Measurements from ENCODE around the gene LMNB1.

DNA sequence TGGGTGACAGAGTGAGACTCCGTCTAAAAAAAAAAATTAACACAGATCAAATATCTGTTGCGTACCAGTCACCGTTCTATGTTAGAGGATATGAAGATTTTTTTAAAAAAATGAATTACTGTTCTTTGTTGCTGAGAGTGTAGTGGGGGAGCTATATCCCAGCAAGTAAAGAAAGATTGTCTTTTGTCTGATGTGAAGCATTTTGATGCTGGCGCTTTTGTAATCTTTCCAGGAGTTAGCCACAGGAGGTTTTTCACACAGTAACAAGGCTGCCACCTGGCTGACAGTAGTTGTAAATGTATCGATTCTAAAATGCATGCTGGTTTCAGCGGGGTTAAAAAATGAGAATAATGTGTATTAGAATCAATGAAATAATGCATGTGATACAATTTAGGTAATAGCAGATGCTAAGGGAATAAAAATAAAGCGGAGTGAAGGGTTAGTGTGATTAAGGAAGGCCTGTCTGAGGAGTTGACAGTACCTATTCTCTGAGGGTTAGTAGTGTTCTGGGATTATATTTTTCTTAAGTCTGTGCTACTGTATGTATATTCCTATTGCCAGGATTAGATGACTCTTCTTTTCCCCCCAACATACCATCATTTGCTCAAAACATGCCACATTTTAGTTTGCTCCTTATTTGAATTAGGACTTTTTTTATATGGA lies 3.4 kb downstream of the LMNB1 start:
- TF ChIP-seq, protein P1, sequence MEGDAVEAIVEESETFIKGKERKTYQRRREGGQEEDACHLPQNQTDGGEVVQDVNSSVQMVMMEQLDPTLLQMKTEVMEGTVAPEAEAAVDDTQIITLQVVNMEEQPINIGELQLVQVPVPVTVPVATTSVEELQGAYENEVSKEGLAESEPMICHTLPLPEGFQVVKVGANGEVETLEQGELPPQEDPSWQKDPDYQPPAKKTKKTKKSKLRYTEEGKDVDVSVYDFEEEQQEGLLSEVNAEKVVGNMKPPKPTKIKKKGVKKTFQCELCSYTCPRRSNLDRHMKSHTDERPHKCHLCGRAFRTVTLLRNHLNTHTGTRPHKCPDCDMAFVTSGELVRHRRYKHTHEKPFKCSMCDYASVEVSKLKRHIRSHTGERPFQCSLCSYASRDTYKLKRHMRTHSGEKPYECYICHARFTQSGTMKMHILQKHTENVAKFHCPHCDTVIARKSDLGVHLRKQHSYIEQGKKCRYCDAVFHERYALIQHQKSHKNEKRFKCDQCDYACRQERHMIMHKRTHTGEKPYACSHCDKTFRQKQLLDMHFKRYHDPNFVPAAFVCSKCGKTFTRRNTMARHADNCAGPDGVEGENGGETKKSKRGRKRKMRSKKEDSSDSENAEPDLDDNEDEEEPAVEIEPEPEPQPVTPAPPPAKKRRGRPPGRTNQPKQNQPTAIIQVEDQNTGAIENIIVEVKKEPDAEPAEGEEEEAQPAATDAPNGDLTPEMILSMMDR (tag by site-specific recombination; IDR thresholded peaks at IDR 0.05) = peak; percentile 69
- no peak for TF ChIP-seq ZNF174 (tag by site-specific recombination; IDR thresholded peaks at IDR 0.05)
- no peak for TF ChIP-seq ZNF658 (tag by site-specific recombination; IDR thresholded peaks at IDR 0.05)
- no peak for TF ChIP-seq ZNF629 (tag by site-specific recombination; IDR thresholded peaks at IDR 0.05)
- no peak for TF ChIP-seq FEZF1 (tag by site-specific recombination; IDR thresholded peaks at IDR 0.05)
- no peak for TF ChIP-seq ZNF423 (tag by site-specific recombination; IDR thresholded peaks at IDR 0.05)
- TF ChIP-seq, protein P2, sequence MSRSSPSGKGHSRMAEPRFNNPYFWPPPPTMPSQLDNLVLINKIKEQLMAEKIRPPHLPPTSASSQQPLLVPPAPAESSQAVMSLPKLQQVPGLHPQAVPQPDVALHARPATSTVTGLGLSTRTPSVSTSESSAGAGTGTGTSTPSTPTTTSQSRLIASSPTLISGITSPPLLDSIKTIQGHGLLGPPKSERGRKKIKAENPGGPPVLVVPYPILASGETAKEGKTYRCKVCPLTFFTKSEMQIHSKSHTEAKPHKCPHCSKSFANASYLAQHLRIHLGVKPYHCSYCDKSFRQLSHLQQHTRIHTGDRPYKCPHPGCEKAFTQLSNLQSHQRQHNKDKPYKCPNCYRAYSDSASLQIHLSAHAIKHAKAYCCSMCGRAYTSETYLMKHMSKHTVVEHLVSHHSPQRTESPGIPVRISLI (tag by site-specific recombination; IDR thresholded peaks at IDR 0.05) = peak; percentile 97
- TF ChIP-seq TCF7L2 (IDR thresholded peaks at IDR 0.05; ENCODE audit: borderline replicate concordance, low read depth, low read length) = no peak
- TF ChIP-seq ZNF121 (tag by site-specific recombination; IDR thresholded peaks at IDR 0.05) = no peak
- no peak for TF ChIP-seq ZBTB7A (tag by site-specific recombination; IDR thresholded peaks at IDR 0.05; ENCODE audit: low read depth)
- TF ChIP-seq ZNF335 (tag by site-specific recombination; conservative IDR thresholded peaks at IDR 0.05) = no peak
- TF ChIP-seq MEIS1 (CRISPR knock-in tag; IDR thresholded peaks at IDR 0.05; ENCODE audit: borderline replicate concordance) = no peak
- TF ChIP-seq SP3 (tag by site-specific recombination; IDR thresholded peaks at IDR 0.05) = no peak
- TF ChIP-seq, protein P3, sequence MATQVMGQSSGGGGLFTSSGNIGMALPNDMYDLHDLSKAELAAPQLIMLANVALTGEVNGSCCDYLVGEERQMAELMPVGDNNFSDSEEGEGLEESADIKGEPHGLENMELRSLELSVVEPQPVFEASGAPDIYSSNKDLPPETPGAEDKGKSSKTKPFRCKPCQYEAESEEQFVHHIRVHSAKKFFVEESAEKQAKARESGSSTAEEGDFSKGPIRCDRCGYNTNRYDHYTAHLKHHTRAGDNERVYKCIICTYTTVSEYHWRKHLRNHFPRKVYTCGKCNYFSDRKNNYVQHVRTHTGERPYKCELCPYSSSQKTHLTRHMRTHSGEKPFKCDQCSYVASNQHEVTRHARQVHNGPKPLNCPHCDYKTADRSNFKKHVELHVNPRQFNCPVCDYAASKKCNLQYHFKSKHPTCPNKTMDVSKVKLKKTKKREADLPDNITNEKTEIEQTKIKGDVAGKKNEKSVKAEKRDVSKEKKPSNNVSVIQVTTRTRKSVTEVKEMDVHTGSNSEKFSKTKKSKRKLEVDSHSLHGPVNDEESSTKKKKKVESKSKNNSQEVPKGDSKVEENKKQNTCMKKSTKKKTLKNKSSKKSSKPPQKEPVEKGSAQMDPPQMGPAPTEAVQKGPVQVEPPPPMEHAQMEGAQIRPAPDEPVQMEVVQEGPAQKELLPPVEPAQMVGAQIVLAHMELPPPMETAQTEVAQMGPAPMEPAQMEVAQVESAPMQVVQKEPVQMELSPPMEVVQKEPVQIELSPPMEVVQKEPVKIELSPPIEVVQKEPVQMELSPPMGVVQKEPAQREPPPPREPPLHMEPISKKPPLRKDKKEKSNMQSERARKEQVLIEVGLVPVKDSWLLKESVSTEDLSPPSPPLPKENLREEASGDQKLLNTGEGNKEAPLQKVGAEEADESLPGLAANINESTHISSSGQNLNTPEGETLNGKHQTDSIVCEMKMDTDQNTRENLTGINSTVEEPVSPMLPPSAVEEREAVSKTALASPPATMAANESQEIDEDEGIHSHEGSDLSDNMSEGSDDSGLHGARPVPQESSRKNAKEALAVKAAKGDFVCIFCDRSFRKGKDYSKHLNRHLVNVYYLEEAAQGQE (tag by site-specific recombination; IDR thresholded peaks at IDR 0.05) = no peak
